ENCODE results near the gene GPR183. TPM values are rescaled to one million over a fixed set of nuclear protein-coding genes. Genes with fewer than 3 reads are reported as not detected.
A peak's percentile ranks its signal among the peaks of the same experiment; 100 is the strongest.

The GPR183 gene
- total RNA-seq, 3 donors from 2014 or later (not counting 1 experiment from before 2014, with no cell fraction given) = 20.0 to 47.0 (median 41.1) TPM

GRCh38 chr13:99305566-99305965 lies 1.6 kb downstream of the GPR183 start:
- no peak for ATAC-seq
- whole genome bisulfite sequencing (ENCODE audit: insufficient coverage) = 41% methylated on average over 8 of the region's 8 CpGs
- no peak for DNase-seq
- intact Hi-C loops (cut with micrococcal nuclease) = loop anchor here (5.0 kb wide), 1 partner anchor 47 kb away; no protein-coding TSS in a partner anchor
- no peaks in the 10 kb centered on the region for H3K9me3 ChIP-seq (ENCODE audit: control insufficient read depth, insufficient read depth, low read length)
- no peak for TF ChIP-seq CTCF (IDR thresholded peaks at IDR 0.05)
- Mint-ChIP-seq H3K36me3 (peaks cover 8% of the 10 kb centered on the region), H3K27ac (peak overlapping the region; percentile 61 to 64), H3K4me3 (no peak overlapping the region), H3K9me3 (no peaks in the 10 kb centered on the region), H3K27me3 (ENCODE audit: low read depth in 2 of 2) (no peaks in the 10 kb centered on the region), H3K4me1 (peaks cover 50 to 64% of the 10 kb centered on the region in 2 donors)
- H3K27me3 ChIP-seq (ENCODE audit: control insufficient read depth, insufficient read depth, low read length) = no peaks in the 10 kb centered on the region
- H3K36me3 ChIP-seq (ENCODE audit: control insufficient read depth, insufficient read depth, low read length) = peaks cover 16% of the 10 kb centered on the region
- H3K4me3 ChIP-seq (ENCODE audit: low read length) = peak overlapping the region; percentile 40
- peak overlapping the region; percentile 73 for H3K27ac ChIP-seq (ENCODE audit: low read length)
- peaks cover 39% of the 10 kb centered on the region for H3K4me1 ChIP-seq (ENCODE audit: control insufficient read depth, insufficient read depth, low read length)

- Histone ChIP-seq H3K36me3 (ENCODE audit: control insufficient read depth, insufficient read depth, low read length) (peaks cover 19% of the 10 kb centered on the region), H3K27me3 (ENCODE audit: control insufficient read depth, insufficient read depth, low read length) (no peaks in the 10 kb centered on the region), H3K4me1 (ENCODE audit: control insufficient read depth, insufficient read depth, low read length) (peaks cover 40% of the 10 kb centered on the region), H3K9me3 (ENCODE audit: control insufficient read depth, insufficient read depth, low read length) (no peaks in the 10 kb centered on the region), H3K4me3 (ENCODE audit: low read length) (peak overlapping the region; percentile 40), H3K27ac (ENCODE audit: low read length) (peak overlapping the region; percentile 73)
- TF ChIP-seq CTCF (IDR thresholded peaks at IDR 0.05) = no peak
- no peak for ATAC-seq
- H3K36me3 Mint-ChIP-seq = peaks cover 8% of the 10 kb centered on the region
- DNase-seq = no peak
- peak overlapping the region; percentile 38 for H3K4me3 Mint-ChIP-seq
- 27% methylated on average over 3 of the region's 5 CpGs for WGBS (ENCODE audit: insufficient coverage)
- intact Hi-C loops (cut with micrococcal nuclease) = loop anchor here (5.0 kb wide), 1 partner anchor 47 kb away; no protein-coding TSS in a partner anchor
- H3K27me3 Mint-ChIP-seq (ENCODE audit: low read depth in 2 of 2) = no peaks in the 10 kb centered on the region
- H3K27ac Mint-ChIP-seq = peak overlapping the region in 1 of 2 donors; percentile 61
- H3K4me1 Mint-ChIP-seq = peaks cover 55 to 68% of the 10 kb centered on the region in 2 donors
- no peaks in the 10 kb centered on the region for H3K9me3 Mint-ChIP-seq
These were observed 2.0 kb downstream of the GPR183 start for GRCh38 chr13:99305158-99305557.

- H3K4me3 ChIP-seq (ENCODE audit: low read length) = peak overlapping the region; percentile 40
- Mint-ChIP-seq H3K27ac (peak overlapping the region; percentile 17 to 61), H3K4me3 (peak overlapping the region; percentile 74), H3K36me3 (peaks cover 8% of the 10 kb centered on the region), H3K4me1 (peaks cover 59 to 70% of the 10 kb centered on the region in 2 donors), H3K27me3 (ENCODE audit: low read depth in 2 of 2) (no peaks in the 10 kb centered on the region), H3K9me3 (no peaks in the 10 kb centered on the region)
- peaks cover 40% of the 10 kb centered on the region for H3K4me1 ChIP-seq (ENCODE audit: control insufficient read depth, insufficient read depth, low read length)
- DNase-seq = no peak
- H3K9me3 ChIP-seq (ENCODE audit: control insufficient read depth, insufficient read depth, low read length) = no peaks in the 10 kb centered on the region
- H3K27ac ChIP-seq (ENCODE audit: low read length) = peak overlapping the region; percentile 33
- H3K36me3 ChIP-seq (ENCODE audit: control insufficient read depth, insufficient read depth, low read length) = peaks cover 16% of the 10 kb centered on the region
- WGBS (ENCODE audit: insufficient coverage) = 40% methylated on average over 1 of the region's 4 CpGs
- no peak for TF ChIP-seq CTCF (IDR thresholded peaks at IDR 0.05)
- no peaks in the 10 kb centered on the region for H3K27me3 ChIP-seq (ENCODE audit: control insufficient read depth, insufficient read depth, low read length)
- intact Hi-C loops (cut with micrococcal nuclease) = loop anchor here (5.0 kb wide), 1 partner anchor 33 kb away; no protein-coding TSS in a partner anchor
- ATAC-seq = no peak
These were observed 2.7 kb downstream of the GPR183 start for GRCh38 chr13:99304541-99304940.

Data from natural killer cell (primary cell).